K562 (cell line): Measurements from ENCODE around the gene AK4. TPM values are rescaled to one million over a fixed set of nuclear protein-coding genes. Genes with fewer than 3 reads are reported as not detected.
A peak's percentile ranks its signal among the peaks of the same experiment; 100 is the strongest.

ENCODE experiments used
- BCOR ChIP-seq: fragments of 450-650 bp; IDR thresholded peaks from 2 replicates; pipeline ENCODE4 v1.6.1; 2016
- DACH1 ChIP-seq: fragments of 450-650 bp; IDR thresholded peaks from 2 replicates; pipeline ENCODE4 v1.6.1; 2018; ENCODE audit not compliant: partially characterized antibody
- DPF2 ChIP-seq: fragments of 450-650 bp; IDR thresholded peaks from 2 replicates; pipeline ENCODE4 v1.6.1; 2016
- ETV1 ChIP-seq: fragments of 450-650 bp; conservative IDR thresholded peaks from 2 replicates; pipeline ENCODE4 v1.6.1; 2016; ENCODE audit warnings: missing genetic modification characterization, control low read depth, low read depth, missing compliant biosample characterization
- LEF1 ChIP-seq: fragments of 450-650 bp; IDR thresholded peaks from 2 replicates; pipeline ENCODE4 v1.6.1; 2016; ENCODE audit warnings: mild to moderate bottlenecking
- MYNN ChIP-seq, 2 experiments: sonication (generic); formaldehyde crosslinking in 1 of 2; IDR thresholded peaks; 2 replicates each; pipeline versions ENCODE4 v1.5.0 to v1.6.1; 2016 to 2020; ENCODE audit warnings: antibody characterized with exemption in 1 of 2, missing genetic modification reagents in 1 of 2
- NCOA6 ChIP-seq: fragments of 450-650 bp; IDR thresholded peaks from 2 replicates; pipeline ENCODE4 v1.6.1; 2017; ENCODE audit warnings: mild to moderate bottlenecking
- NFE2 ChIP-seq: IDR thresholded peaks from 2 replicates; pipeline ENCODE4 v1.6.1; 2014; ENCODE audit warnings: antibody characterized with exemption, low read depth
- NR2C1 ChIP-seq, 2 experiments: fragments of 450-650 bp; IDR thresholded peaks; 2 replicates each; pipeline ENCODE4 v1.6.1; 2017; ENCODE audit warnings: mild to moderate bottlenecking in 2 of 2, antibody characterized with exemption in 1 of 2, inconsistent platforms in 1 of 2, missing compliant biosample characterization in 1 of 2, missing genetic modification characterization in 1 of 2
- PBX2 ChIP-seq, 2 experiments: IDR thresholded peaks in 1 of 2; conservative IDR thresholded peaks in 1 of 2; 2 replicates each; pipeline ENCODE4 v1.6.1; 2016; ENCODE audit warnings: low read depth in 2 of 2, mild to moderate bottlenecking in 1 of 2, missing compliant biosample characterization in 1 of 2, missing genetic modification characterization in 1 of 2, moderate library complexity in 1 of 2
- POLR2AphosphoS5 ChIP-seq: IDR thresholded peaks from 2 replicates; pipeline ENCODE4 v1.6.1; 2011; ENCODE audit warnings: mild to moderate bottlenecking, low read depth, low read length, moderate library complexity; ENCODE audit not compliant: control insufficient read depth, insufficient read depth
- TAF9B ChIP-seq: fragments of 450-650 bp; IDR thresholded peaks from 2 replicates; pipeline ENCODE4 v1.6.1; 2018; ENCODE audit warnings: mild to moderate bottlenecking; ENCODE audit not compliant: partially characterized antibody
- TBL1XR1 ChIP-seq, 2 experiments: IDR thresholded peaks; 2 replicates each; pipeline ENCODE4 v1.6.1; 2012; ENCODE audit warnings: improper control_type of control experiment in 2 of 2, low read length in 2 of 2, mild to moderate bottlenecking in 1 of 2
- TCF7 ChIP-seq: sonication (generic); IDR thresholded peaks from 2 replicates; pipeline ENCODE4 v1.6.1; 2016; ENCODE audit warnings: antibody characterized with exemption, borderline replicate concordance
- TEAD4 ChIP-seq, 2 experiments: sonication (generic) in 1 of 2; formaldehyde crosslinking in 1 of 2; IDR thresholded peaks; 2 replicates each; pipeline versions ENCODE4 v1.6.1 to v1.8.0; 2012 to 2022; ENCODE audit warnings: borderline replicate concordance in 1 of 2, inconsistent platforms in 1 of 2, low read length in 1 of 2, mild to moderate bottlenecking in 1 of 2, missing genetic modification reagents in 1 of 2
- ZNF174 ChIP-seq: fragments of 250-450 bp; sonication (Bioruptor Pico); IDR thresholded peaks from 2 replicates; pipeline ENCODE4 v1.4.0; 2020; ENCODE audit warnings: mild to moderate bottlenecking
- ZNF316 ChIP-seq: fragments of 450-650 bp; IDR thresholded peaks from 2 replicates; pipeline ENCODE4 v1.6.1; 2016
- ZNF324 ChIP-seq: fragments of 250-450 bp; sonication (Bioruptor Pico); IDR thresholded peaks from 2 replicates; pipeline ENCODE4 v1.4.0; 2020; ENCODE audit warnings: mild to moderate bottlenecking
- ZNF764 ChIP-seq: fragments of 250-450 bp; sonication (Bioruptor Pico); IDR thresholded peaks from 2 replicates; pipeline ENCODE4 v1.4.0; 2020; ENCODE audit warnings: low read depth, mild to moderate bottlenecking, moderate library complexity
- polyA plus RNA-seq, 8 experiments: library from polyadenylated mRNA; depleted of rRNA in 4 of 8; stranded (reverse) in 5 of 8; unstranded in 3 of 8; fragments of >200 nt; fragmentation: Nextera tagmentation in 2 of 8; fragmentation: Illumina TruSeq in 1 of 8; extraction: Ambion mirVana in 2 of 8; extraction: Trizol in 1 of 8; gene quantifications; 2 replicates each; pipeline versions ENCODE4 v1.2.1 to v1.2.3, GENCODE V29; 2011 to 2014; ENCODE audit warnings: inconsistent platforms in 1 of 8, missing spikeins in 1 of 8
- total RNA-seq, 7 experiments: library from RNA; depleted of rRNA in 6 of 7; stranded (reverse); fragments of >200 nt in 6 of 7; fragmentation: Illumina TruSeq in 2 of 7; extraction: Trizol in 2 of 7; gene quantifications; 2 replicates each; pipeline versions ENCODE4 v1.2.1 to v1.2.3, GENCODE V29; 2011 to 2021; ENCODE audit warnings: low replicate concordance in 1 of 7

AK4 gene
- total and polyA plus RNA-seq, 9 of the 15 experiments (the other 6 are each of a cell fraction or from before 2014, with no cell fraction given): 10.4 to 96.6 (median 21.5) TPM

GRCh38 chr1:65230731-65231481 is 82.9 kb downstream of the AK4 start (continued):
- TF ChIP-seq POLR2AphosphoS5 (peak; percentile 93), ZNF174 (no peak), TCF7 (no peak), ZNF324 (CRISPR knock-in tag) (no peak), DACH1 (peak; percentile 70), TBL1XR1 (IDR thresholded peaks at IDR 0.05; ENCODE audit: low read length in 2 of 2) (peak in 1 of 2 experiments; percentile 89; a peak in 3 of 4 replicates), MYNN (IDR thresholded peaks at IDR 0.05) (peak; percentile 93), MYNN (CRISPR knock-in tag; IDR thresholded peaks at IDR 0.05) (no peak), TEAD4 (IDR thresholded peaks at IDR 0.05; ENCODE audit: low read length) (peak; percentile 99), TEAD4 (CRISPR knock-in tag; IDR thresholded peaks at IDR 0.05; ENCODE audit: borderline replicate concordance) (no peak), LEF1 (peak; percentile 91), NFE2 (peak; percentile 61), NCOA6 (0 out of 2 replicates have a peak, but pooled peaks have one; percentile 30), TAF9B (peak; percentile 72), ZNF316 (peak; percentile 35; the same call in 1 of the 2 replicates), PBX2 (CRISPR knock-in tag; IDR thresholded peaks at IDR 0.05; ENCODE audit: low read depth) (no peak), PBX2 (tag; conservative IDR thresholded peaks at IDR 0.05; ENCODE audit: low read depth) (peak; percentile 88), ETV1 (tag) (peak; percentile 62), BCOR (peak; percentile 54; the same call in 1 of the 2 replicates), NR2C1 (IDR thresholded peaks at IDR 0.05) (peak; percentile 32; the same call in 1 of the 2 replicates), NR2C1 (tag; IDR thresholded peaks at IDR 0.05) (0 out of 2 replicates have a peak, but pooled peaks have one; percentile 19), ZNF764 (CRISPR knock-in tag) (no peak), DPF2 (peak; percentile 99)
